Mononuclear cell (primary cell): ENCODE data around the gene CRK. TPM values are rescaled to one million over a fixed set of nuclear protein-coding genes. Genes with fewer than 3 reads are reported as not detected.
"Not testable (repeated sequence)": the region's sequence is repeated elsewhere in the genome, so short reads cannot be mapped to it uniquely, and the experiment has no call there.

Experiments
- H3K27me3 ChIP-seq: 2 replicates; pipeline ENCODE4 v1.6.0; 2011; ENCODE audit warnings: low read length, control low read depth; ENCODE audit not compliant: insufficient read depth
- H3K4me1 ChIP-seq: 2 replicates; pipeline ENCODE4 v1.5.1; 2011; ENCODE audit warnings: mild to moderate bottlenecking, low read length, control low read depth; ENCODE audit not compliant: insufficient read depth
- H3K4me3 ChIP-seq: 2 replicates; pipeline ENCODE4 v1.5.1; 2011; ENCODE audit warnings: mild to moderate bottlenecking, low read length, moderate library complexity
- H3K9me3 ChIP-seq: 2 replicates; pipeline ENCODE4 v1.5.1; 2011; ENCODE audit warnings: low read depth, mild to moderate bottlenecking, control low read depth, low read length
- total RNA-seq: library from RNA; depleted of rRNA; stranded (reverse); fragments of >200 nt; gene quantifications from one replicate; pipeline ENCODE4 v1.2.3, GENCODE V29; 2012

The CRK gene
- total RNA-seq, 1 donor: 20.0 TPM

GRCh38 chr17:1461198-1461944, 5.3 kb upstream of the CRK start:
- H3K9me3 ChIP-seq: no peaks in the 10 kb centered on the region
- H3K4me3 ChIP-seq: no peak overlapping the region
- peaks cover 51% of the 10 kb centered on the region for H3K4me1 ChIP-seq
- H3K27me3 ChIP-seq: no peaks in the 10 kb centered on the region

DNA sequence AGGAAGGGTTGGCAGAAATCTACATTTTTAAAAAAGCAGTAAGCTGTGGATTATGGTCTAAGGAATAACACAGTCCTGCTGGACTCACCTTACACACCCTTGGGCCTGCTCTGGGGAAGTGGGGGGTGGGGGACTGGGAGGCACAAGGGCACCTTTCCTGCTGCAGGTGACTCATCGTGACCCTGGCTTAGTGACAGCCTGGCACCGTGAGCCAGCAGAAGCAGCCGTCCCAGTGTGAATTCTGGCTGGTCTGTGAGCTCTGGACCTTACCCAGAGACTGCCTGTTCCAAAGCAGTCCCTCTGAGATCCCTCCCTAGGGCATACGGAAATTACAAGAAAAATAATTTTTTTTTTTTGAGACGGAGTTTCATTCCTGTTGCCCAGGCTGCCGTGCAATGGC, 4.2 kb upstream of the CRK start:
- no peaks in the 10 kb centered on the region for H3K9me3 ChIP-seq
- peaks cover 53% of the 10 kb centered on the region for H3K4me1 ChIP-seq
- no peaks in the 10 kb centered on the region for H3K27me3 ChIP-seq
- no peak overlapping the region for H3K4me3 ChIP-seq

- no peaks in the 10 kb centered on the region for H3K27me3 ChIP-seq
- peak overlapping the region; percentile 93 for H3K4me3 ChIP-seq
- H3K4me1 ChIP-seq: peaks cover 42% of the 10 kb centered on the region
- no peaks in the 10 kb centered on the region for H3K9me3 ChIP-seq
These were observed 688 bp downstream of the CRK start for GRCh38 chr17:1455291-1455796.

DNA sequence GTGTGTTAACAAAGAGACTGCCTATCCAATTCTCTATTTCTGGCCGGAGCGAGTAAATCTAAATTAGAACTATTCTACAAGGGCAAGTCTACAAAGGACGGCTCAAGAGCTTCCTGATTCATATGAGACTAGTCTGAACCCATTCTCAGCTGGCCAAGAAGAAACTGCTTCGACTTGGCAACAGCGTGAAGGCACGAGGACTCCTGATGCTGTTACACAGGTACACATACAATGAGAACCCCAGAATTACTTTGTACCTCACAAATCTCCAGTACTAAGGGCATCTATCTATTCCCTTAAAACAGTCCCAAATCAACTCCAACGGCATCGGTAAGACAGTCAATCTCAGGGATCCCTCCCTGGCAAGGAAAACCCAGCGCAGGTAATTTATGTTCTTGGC, 1.5 kb downstream of the CRK start:
- no peaks in the 10 kb centered on the region for H3K9me3 ChIP-seq
- no peaks in the 10 kb centered on the region for H3K27me3 ChIP-seq
- peak overlapping the region; percentile 93 for H3K4me3 ChIP-seq
- H3K4me1 ChIP-seq: peaks cover 40% of the 10 kb centered on the region

- not testable (repeated sequence) for H3K27me3 ChIP-seq, H3K4me3 ChIP-seq
- peaks cover 47% of the 10 kb centered on the region for H3K4me1 ChIP-seq
These were observed 2.3 kb downstream of the CRK start for GRCh38 chr17:1453694-1454093.

DNA sequence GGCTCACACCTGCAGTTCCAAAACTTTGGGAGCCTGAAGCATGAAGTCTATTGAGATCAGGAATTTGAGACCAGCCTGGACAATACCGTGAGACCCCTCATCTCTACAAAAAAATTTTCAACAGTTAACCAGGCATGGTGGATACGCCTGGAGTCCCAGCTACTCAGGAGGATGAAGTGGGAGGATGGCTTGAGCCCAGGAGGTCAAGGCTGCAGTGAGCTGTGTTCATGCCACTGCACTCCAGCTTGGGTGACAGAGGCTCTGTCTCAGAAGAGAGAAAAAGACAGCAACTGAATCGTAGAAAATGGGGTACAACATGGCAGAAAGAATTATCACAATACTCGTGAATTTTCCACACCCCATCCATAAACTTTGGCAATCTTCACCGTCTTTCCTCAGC, 3.2 kb downstream of the CRK start:
- H3K4me3 ChIP-seq: no peak overlapping the region
- no peaks in the 10 kb centered on the region for H3K27me3 ChIP-seq
- peaks cover 56% of the 10 kb centered on the region for H3K4me1 ChIP-seq
- no peaks in the 10 kb centered on the region for H3K9me3 ChIP-seq

More at GRCh38 chr17:1453694-1454093, 2.3 kb downstream of the CRK start:
- H3K9me3 ChIP-seq: not testable (repeated sequence)

GRCh38 chr17:1450261-1450660, 5.8 kb downstream of the CRK start:
- H3K27me3 ChIP-seq, H3K9me3 ChIP-seq, H3K4me3 ChIP-seq: not testable (repeated sequence)
- H3K4me1 ChIP-seq: peaks cover 58% of the 10 kb centered on the region

- H3K4me3 ChIP-seq: no peak overlapping the region
- H3K9me3 ChIP-seq: no peaks in the 10 kb centered on the region
- H3K4me1 ChIP-seq: peaks cover 51% of the 10 kb centered on the region
- H3K27me3 ChIP-seq: no peaks in the 10 kb centered on the region
These were observed 6.5 kb downstream of the CRK start for GRCh38 chr17:1449412-1449967.

DNA sequence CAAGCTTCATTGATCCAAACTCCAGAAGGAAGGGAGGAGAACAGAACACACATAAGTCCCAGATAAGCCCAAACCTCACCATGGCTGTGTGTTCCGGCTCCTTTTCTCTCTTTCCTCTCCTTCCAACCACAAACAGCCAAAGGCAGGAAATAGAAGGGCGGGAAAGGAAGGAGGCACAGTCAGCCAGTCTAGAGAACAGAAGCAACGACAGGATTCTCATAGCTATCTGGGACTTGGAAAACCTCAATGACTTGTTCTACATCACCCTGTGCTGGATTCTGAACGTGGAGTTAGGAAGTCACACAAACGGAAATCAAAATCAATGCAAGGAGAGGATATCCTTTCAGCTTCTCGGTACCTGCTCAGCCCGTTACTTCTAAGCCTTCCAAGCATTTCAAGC, 9.0 kb downstream of the CRK start:
- H3K4me3 ChIP-seq: no peak overlapping the region
- H3K27me3 ChIP-seq: no peaks in the 10 kb centered on the region
- H3K9me3 ChIP-seq: no peaks in the 10 kb centered on the region
- peaks cover 29% of the 10 kb centered on the region for H3K4me1 ChIP-seq

- no peak overlapping the region for H3K4me3 ChIP-seq
- H3K9me3 ChIP-seq: no peaks in the 10 kb centered on the region
- peaks cover 29% of the 10 kb centered on the region for H3K4me1 ChIP-seq
- no peaks in the 10 kb centered on the region for H3K27me3 ChIP-seq
These were observed 9.8 kb downstream of the CRK start for GRCh38 chr17:1446201-1446600.

GRCh38 chr17:1445695-1446094, 10.3 kb downstream of the CRK start:
- not testable (repeated sequence) for H3K27me3 ChIP-seq, H3K4me3 ChIP-seq, H3K9me3 ChIP-seq
- H3K4me1 ChIP-seq: peaks cover 29% of the 10 kb centered on the region

DNA sequence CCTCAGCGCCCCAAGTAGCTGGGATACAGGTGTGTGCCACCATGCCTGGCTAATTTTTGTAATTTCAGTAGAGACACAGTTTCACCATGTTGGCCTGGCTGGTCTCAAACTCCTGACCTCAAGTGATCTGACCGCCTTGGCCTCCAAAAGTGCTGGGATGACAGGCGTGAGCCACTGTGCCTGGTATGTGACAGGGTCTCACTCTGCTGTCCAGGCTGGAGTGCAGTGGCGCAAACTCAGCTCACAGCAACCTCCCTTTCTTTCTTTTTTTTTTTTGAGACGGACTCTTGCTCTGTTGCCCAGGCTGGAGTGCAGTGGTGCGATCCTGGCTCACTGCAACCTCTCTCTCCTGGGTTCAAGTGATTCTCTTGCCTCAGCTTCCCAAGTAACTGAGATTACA, 13.3 kb downstream of the CRK start:
- not testable (repeated sequence) for H3K4me3 ChIP-seq, H3K9me3 ChIP-seq, H3K27me3 ChIP-seq, H3K4me1 ChIP-seq

- Histone ChIP-seq H3K27me3 (no peaks in the 10 kb centered on the region), H3K4me3 (no peak overlapping the region), H3K4me1 (peaks cover 4% of the 10 kb centered on the region), H3K9me3 (no peaks in the 10 kb centered on the region)
These were observed 13.8 kb downstream of the CRK start for GRCh38 chr17:1442187-1442586.

DNA sequence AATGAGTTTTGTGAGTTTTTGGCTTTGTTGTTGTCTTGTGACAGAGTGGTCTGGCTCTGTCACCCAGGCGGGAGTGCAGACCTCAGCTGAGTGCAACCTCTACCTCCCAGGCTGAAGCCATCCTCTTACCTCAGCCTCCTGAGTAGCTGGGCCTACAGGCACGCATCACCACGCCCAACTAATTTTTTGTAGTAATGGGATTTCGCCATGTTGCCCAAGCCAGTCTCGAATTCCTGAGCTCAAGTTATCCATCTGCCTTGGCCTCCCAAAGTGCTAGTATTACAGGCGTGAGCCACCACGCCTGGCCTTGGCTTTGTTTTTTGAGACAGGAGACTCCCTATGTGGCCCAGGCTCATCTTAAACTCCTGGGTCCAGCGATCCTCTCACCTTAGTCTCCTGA, 15.1 kb downstream of the CRK start:
- Histone ChIP-seq H3K9me3 (no peaks in the 10 kb centered on the region), H3K4me3 (no peak overlapping the region), H3K27me3 (no peaks in the 10 kb centered on the region), H3K4me1 (no peaks in the 10 kb centered on the region)

DNA sequence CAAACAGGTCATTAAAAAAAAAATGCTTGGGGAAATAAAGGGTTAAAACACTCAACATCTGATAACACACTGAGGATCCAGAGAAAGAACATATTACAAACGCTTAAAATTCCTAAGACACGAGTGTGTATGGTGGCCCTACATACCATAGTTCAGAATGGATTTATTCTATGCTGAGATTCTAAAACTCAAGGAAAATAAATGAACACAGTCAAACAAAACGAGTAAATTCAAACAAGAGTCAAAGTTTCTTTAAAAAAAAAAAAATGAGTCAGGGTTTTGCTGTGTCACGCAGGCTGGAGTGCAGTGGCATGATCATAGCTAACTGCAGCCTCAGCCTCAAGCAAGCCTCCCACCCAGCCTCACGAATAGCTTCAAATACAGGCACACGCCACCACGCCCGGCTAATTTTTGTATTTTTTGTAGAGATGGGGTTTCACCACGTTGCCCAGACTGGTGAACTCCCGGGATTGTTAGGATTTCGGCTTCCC, 17.4 kb downstream of the CRK start:
- H3K27me3 ChIP-seq: no peaks in the 10 kb centered on the region
- no peaks in the 10 kb centered on the region for H3K9me3 ChIP-seq
- no peaks in the 10 kb centered on the region for H3K4me1 ChIP-seq
- H3K4me3 ChIP-seq: no peak overlapping the region

DNA sequence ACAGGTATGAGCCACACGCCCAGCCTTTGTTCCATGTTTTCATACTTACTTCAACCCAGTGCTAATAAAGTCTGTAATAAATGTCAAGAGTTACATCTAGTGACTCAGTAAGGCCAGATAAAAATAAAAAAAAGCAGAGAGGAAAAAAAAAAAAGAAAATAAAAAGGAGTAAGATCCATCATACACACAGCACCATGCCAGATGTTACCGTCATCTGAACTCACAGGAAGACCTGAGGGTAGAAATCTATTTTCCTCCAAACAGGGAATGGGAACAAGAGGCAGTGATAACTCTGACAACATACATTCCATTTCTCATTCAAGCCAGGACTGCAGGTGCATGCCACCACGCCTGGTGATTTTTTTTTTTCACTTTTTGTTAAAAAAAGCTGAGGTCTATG, 20.7 kb downstream of the CRK start:
- no peaks in the 10 kb centered on the region for H3K9me3 ChIP-seq
- H3K27me3 ChIP-seq: no peaks in the 10 kb centered on the region
- no peaks in the 10 kb centered on the region for H3K4me1 ChIP-seq
- H3K4me3 ChIP-seq: no peak overlapping the region
